ENCODE results near the gene SH3GLB1. TPM values are rescaled to one million over a fixed set of nuclear protein-coding genes. Genes with fewer than 3 reads are reported as not detected.

SH3GLB1 gene
- total RNA-seq, 1 experiment from 2014 or later, result 54.6 TPM

- Mint-ChIP-seq H3K27me3 (ENCODE audit: unreplicated experiment) (no peaks in the 10 kb centered on the region), H3K27ac (ENCODE audit: unreplicated experiment) (no peak overlapping the region), H3K36me3 (ENCODE audit: insufficient read depth, unreplicated experiment) (peaks cover 4% of the 10 kb centered on the region), H3K9me3 (ENCODE audit: low read depth, unreplicated experiment) (no peaks in the 10 kb centered on the region), H3K4me1 (ENCODE audit: low read depth, unreplicated experiment) (peaks cover 6% of the 10 kb centered on the region), H3K4me3 (ENCODE audit: low read depth, unreplicated experiment) (no peak overlapping the region)
- intact Hi-C loops (cut with micrococcal nuclease; ENCODE audit: unreplicated experiment), result no loop called here
- CTCF ChIA-PET, result interaction anchor here (0.5 to 0.8 kb wide), 2 partner anchors 24 to 231 kb away, joined by 3 to 8 read pairs; no protein-coding TSS in a partner anchor
- BruUV-seq (replicated peaks), result no TSS peak
- no peak for DNase-seq
- TF ChIP-seq, protein P1, sequence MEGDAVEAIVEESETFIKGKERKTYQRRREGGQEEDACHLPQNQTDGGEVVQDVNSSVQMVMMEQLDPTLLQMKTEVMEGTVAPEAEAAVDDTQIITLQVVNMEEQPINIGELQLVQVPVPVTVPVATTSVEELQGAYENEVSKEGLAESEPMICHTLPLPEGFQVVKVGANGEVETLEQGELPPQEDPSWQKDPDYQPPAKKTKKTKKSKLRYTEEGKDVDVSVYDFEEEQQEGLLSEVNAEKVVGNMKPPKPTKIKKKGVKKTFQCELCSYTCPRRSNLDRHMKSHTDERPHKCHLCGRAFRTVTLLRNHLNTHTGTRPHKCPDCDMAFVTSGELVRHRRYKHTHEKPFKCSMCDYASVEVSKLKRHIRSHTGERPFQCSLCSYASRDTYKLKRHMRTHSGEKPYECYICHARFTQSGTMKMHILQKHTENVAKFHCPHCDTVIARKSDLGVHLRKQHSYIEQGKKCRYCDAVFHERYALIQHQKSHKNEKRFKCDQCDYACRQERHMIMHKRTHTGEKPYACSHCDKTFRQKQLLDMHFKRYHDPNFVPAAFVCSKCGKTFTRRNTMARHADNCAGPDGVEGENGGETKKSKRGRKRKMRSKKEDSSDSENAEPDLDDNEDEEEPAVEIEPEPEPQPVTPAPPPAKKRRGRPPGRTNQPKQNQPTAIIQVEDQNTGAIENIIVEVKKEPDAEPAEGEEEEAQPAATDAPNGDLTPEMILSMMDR (IDR thresholded peaks at IDR 0.05; ENCODE audit: unreplicated experiment), result no peak
Observed at GRCh38 chr1:86750076-86750475, 45.7 kb downstream of the SH3GLB1 start.

- H3K4me3 Mint-ChIP-seq (ENCODE audit: low read depth, unreplicated experiment), result no peak overlapping the region
- TSS peak; percentile 14 for BruUV-seq (replicated peaks)
- no peak for DNase-seq
- CTCF ChIA-PET, result no interaction called here
- H3K27me3 Mint-ChIP-seq (ENCODE audit: unreplicated experiment), result no peaks in the 10 kb centered on the region
- H3K36me3 Mint-ChIP-seq (ENCODE audit: insufficient read depth, unreplicated experiment), result peaks cover 4% of the 10 kb centered on the region
- TF ChIP-seq, protein P1 (IDR thresholded peaks at IDR 0.05; ENCODE audit: unreplicated experiment), result no peak
- H3K27ac Mint-ChIP-seq (ENCODE audit: unreplicated experiment), result no peak overlapping the region
- H3K4me1 Mint-ChIP-seq (ENCODE audit: low read depth, unreplicated experiment), result peaks cover 6% of the 10 kb centered on the region
- H3K9me3 Mint-ChIP-seq (ENCODE audit: low read depth, unreplicated experiment), result no peaks in the 10 kb centered on the region
- intact Hi-C loops (cut with micrococcal nuclease; ENCODE audit: unreplicated experiment), result no loop called here
Observed at GRCh38 chr1:86750530-86750929, 46.2 kb downstream of the SH3GLB1 start.

- DNase-seq, result no peak
- Mint-ChIP-seq H3K9me3 (ENCODE audit: low read depth, unreplicated experiment) (no peaks in the 10 kb centered on the region), H3K27me3 (ENCODE audit: unreplicated experiment) (no peaks in the 10 kb centered on the region), H3K27ac (ENCODE audit: unreplicated experiment) (no peak overlapping the region), H3K36me3 (ENCODE audit: insufficient read depth, unreplicated experiment) (no peaks in the 10 kb centered on the region), H3K4me3 (ENCODE audit: low read depth, unreplicated experiment) (no peak overlapping the region), H3K4me1 (ENCODE audit: low read depth, unreplicated experiment) (peaks cover 6% of the 10 kb centered on the region)
- CTCF ChIA-PET, result no interaction called here
- intact Hi-C loops (cut with micrococcal nuclease; ENCODE audit: unreplicated experiment), result no loop called here
- no TSS peak for BruUV-seq (replicated peaks)
- TF ChIP-seq, protein P1 (IDR thresholded peaks at IDR 0.05; ENCODE audit: unreplicated experiment), result no peak
Observed at GRCh38 chr1:86751923-86752322, 47.5 kb downstream of the SH3GLB1 start.

- CTCF ChIA-PET, result interaction anchor here (1.1 kb wide), 1 partner anchor 49 kb away, joined by 3 read pairs; no protein-coding TSS in a partner anchor
- intact Hi-C loops (cut with micrococcal nuclease; ENCODE audit: unreplicated experiment), result no loop called here
- no peaks in the 10 kb centered on the region for H3K9me3 Mint-ChIP-seq (ENCODE audit: low read depth, unreplicated experiment)
- no peak overlapping the region for H3K27ac Mint-ChIP-seq (ENCODE audit: unreplicated experiment)
- no peaks in the 10 kb centered on the region for H3K27me3 Mint-ChIP-seq (ENCODE audit: unreplicated experiment)
- peaks cover 6% of the 10 kb centered on the region for H3K4me1 Mint-ChIP-seq (ENCODE audit: low read depth, unreplicated experiment)
- TF ChIP-seq, protein P1 (IDR thresholded peaks at IDR 0.05; ENCODE audit: unreplicated experiment), result no peak
- H3K36me3 Mint-ChIP-seq (ENCODE audit: insufficient read depth, unreplicated experiment), result no peaks in the 10 kb centered on the region
- no peak overlapping the region for H3K4me3 Mint-ChIP-seq (ENCODE audit: low read depth, unreplicated experiment)
- no peak for DNase-seq
- no TSS peak for BruUV-seq (replicated peaks)
Observed at GRCh38 chr1:86753700-86754099, 49.3 kb downstream of the SH3GLB1 start.

Data from Calu3 (cell line).